Colon (tissue), 2 donors: ENCODE data around the gene NR2C2AP.
"Not testable (repeated sequence)": the region's sequence is repeated elsewhere in the genome, so short reads cannot be mapped to it uniquely, and the experiment has no call there.

Source experiments
- FAIRE-seq: peaks from 2 replicates; lab custom pipeline; 2012; peaks lifted over from hg19 to GRCh38; lab: Jason Lieb, UNC
- donor health status: control.
- donor health status: control.

The NR2C2AP gene

DNA sequence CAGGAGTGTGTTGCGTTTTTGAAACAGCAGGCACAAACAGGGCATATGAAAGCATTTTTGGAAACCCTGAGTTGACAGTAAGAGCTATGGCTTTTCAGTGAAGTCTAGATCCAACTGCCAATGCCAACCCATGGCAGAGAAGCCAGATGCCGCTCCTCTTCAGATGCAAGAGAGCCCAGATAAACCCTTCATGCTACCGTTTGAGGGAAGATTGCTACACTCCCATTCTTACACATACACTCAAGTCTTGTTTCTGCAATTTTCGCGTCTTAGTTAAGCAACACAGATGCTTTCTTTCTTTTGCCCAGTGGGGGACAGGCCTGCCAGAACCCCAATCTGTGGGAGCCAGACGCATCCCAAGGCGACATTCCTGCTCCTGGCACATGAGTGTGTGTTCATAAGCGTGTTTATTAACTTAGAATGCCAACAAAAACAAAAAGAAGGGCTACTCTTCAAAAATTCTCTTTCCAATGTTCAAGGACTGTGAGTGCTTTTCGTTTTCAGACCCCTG, 21.7 kb downstream of the NR2C2AP start:
- no peak for FAIRE-seq

DNA sequence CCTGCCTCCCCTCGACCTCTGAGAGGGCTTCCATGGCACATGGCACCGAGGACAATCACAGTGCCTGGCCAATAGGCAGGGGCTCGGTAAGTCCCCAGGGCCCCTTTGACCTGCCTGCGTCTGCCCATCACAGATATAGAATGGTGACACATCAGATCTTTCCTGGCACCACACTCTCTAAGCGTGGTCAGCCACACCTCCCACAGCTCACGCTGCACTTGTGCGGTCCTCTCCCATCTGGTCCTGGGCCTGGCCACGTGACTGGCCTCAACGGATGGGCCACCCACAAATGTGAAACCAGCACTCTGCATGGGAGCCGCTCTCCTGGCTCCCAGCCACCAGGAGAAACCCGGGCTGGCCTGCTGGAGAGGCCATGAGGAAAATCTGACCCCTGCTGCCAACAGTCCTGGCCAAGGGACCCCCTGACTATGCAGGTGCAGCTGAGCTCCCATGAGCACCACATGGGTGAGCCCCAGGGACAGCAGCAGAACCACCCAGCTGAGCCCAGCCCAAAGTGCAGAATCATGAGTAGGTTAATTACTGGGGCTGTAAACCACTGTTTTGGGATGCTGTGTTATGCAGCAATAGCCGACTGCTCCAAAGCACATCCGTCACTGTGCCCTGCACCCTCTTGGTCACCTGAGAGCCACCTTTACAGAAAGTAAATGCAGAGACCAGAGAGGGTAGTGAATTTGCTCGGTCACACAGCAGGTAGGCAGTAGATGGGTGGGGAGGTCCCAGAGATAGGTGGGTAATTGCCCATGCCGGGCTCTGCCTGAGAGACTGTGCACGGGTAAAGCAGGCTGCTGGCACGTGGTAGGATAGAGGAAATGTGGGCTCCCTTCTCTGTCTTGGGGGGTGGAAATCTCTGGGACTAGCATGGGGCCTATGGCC, 23.4 kb downstream of the NR2C2AP start:
- no peak for FAIRE-seq

DNA sequence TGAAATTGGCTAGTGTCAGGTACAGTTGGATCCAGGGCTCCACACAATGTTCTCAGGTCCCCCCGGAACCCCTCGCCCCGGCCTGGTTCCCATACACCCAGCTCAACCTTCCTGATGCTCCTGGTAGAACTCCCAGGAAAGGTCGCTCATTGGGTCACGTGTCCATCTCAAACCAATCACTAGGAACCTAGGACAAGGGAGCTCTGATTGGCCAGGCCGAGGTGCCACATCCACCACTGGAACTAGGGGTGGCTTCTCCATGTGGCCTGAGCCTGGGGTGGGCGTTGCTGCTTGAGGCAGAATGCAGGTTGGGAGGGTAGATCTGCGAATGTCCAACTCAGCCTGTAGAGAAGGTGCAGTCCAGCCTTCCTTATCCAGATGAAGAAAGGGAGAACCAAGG, 26.3 kb downstream of the NR2C2AP start:
- FAIRE-seq: no peak

DNA sequence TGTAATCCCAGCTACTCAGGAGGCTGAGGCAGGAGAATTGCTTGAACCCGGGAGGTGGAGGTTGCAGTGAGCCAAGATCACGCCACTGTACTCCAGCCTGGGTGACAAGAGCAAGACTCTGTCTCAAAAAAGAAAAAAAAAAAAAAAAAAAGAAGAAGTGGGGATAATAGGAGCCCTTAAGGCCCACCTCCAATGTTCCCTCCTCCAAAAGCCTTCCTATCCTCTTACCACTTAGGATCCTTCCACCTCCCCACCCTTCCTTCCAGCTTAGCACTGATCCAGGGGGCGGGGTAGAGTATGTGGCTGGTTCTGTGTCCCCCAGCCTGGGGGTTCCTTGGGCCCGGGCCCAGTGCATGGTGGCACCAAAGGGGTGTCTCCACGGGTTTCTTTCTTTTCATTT, 30.0 kb downstream of the NR2C2AP start:
- FAIRE-seq: not testable (repeated sequence)

DNA sequence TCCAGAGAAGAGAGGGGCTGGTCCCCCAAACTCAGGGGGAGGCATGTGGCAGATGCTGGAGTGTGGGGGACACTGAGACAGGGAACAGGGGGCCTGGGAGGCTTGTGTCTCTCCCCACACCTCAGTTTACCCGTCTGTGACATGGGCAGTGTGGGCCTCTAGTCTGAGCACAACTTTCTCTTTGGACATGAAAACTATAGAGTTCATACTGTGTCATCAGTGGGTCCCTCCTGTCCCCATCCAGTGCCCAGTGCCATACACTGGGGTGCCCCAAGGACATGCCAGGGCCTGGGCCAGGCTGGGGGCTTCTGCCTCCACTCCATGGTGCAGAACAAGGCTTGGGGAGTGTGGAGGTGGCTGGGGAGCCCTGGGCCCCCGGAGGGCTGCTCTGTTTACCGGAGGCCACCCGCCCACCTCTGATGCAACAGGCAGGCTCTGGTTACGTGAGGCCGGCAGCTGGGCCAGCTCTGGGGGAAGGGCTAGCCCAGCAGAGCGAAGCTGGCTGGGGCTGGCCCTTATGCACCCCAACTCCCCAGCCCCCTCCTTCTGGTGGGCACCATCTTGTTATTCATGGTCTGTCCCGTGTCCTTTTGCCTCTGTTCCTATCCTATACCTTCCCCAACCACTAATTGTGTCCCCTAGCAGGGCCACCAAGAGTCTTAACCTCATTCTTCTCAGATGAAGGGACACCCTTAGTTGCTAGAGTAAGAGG, 31.2 kb downstream of the NR2C2AP start:
- no peak for FAIRE-seq

DNA sequence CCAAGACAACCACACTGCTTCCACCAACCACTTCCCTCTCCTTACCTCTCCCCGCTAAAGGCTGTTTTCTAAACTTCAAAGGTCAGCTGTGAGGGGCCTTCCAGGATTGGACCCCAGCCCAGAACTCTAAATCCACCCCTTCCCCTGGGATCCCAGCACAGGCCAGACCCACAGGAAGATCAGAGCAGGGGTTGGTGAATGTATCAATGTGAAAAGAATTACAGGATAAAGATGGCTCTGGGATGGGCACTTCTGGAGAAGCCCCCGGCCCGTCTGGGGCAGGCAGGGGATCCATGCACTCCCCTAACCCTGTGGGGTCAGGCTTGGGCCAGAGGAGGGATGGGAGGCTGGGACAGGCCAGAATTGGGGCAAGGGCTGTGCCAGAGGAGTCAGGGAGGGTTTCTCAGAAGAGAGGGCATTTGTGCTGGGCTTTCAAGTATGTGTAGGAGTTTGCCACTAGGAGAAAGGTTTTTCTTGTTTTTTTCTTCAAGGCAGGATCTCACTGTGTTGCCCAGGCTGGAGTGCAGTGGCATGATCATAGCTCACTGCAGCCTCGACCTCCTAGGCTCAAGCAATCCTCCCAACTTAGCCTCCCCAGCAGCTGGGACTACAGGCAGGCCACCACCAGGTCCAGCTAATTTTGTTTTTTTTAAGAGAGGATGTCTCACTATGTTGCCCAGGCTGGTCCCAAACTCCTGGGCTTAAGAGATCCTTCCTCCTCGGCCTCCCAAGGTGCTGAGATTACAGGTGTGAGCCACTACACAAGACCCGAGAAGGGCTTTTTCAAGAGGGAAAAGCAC, 32.1 kb downstream of the NR2C2AP start:
- FAIRE-seq: no peak

DNA sequence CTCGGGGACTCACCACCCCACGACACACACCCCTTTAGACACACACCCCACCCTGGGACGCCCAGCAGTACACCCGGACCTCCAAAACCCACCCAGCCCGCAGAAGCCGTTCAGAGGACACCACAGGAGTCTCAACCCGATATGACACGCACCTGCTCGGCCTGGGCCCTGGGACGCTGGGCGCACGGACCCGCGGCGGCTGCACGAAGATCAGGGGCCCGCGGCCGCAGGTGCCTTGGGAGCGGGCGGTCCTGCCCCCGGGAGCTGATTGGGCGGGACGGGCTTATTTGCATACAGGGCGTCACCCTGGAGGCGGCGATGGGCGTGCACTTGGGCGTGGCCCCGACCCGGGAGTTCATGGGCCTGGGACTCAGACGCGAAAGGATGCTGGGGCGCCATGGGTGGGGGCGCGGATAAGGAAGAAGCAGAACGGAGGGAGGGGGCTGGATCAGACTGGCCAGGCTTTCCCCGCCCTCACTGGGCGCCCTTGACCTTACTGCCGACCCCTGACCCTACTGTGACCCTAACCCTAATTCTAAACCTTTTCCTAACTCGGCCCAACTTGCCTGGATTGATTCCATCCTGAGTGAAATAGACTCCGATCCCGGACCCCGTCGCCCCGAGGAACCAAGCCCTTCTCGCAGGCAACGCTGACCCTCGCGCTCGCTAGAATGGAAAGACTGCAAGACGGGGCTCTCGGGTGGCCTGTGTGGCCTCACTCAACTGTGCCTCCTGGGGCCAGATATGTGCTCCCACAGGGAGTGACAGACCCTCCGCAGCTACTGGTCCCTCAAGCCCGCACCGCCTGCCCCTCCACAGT, 33.0 kb downstream of the NR2C2AP start, which contains the start of gene MEF2B:
Gene MEF2B, minus strand, starts transcription at position 211 of the 820 bp plus-strand sequence. CDS start 19,528 bp downstream, outside the sequence.
- FAIRE-seq: no peak

DNA sequence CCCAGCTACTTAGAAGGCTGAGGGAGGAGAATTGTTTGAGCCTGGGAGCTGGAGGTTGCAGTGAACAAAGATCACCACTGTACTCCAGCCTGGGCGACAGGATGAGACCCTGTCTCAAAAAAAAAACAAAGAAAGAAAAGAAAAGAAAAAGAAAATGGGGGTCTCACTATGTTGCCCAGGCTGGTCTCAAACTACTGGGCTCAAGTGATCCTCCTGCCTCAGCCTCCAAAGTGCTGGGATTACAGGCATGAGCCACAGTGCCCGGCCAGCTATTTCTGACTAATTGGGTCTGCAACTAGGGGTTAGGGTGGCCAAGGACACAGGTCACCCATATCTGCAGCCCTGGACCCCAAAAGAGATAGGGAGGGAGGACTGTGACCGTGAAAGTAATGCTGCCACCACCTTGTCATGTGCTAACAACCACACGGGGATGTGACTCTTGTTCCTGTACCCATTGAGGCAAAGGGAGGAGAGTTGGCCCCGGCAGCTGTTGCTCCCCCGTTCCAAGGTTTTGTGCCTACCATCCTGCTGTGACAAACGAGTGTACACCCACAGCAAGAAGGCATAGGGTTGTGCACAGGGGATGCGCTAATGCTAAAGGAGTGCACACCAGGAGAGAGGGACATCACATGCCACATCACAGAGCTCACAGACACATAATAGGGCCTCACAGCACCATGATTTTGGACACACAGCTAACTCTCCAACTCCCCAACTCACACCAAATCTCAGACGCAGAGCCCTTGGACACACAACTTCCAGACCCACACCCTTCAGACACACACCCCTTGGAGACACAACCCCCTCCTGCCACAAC, 33.8 kb downstream of the NR2C2AP start:
- no peak for FAIRE-seq

DNA sequence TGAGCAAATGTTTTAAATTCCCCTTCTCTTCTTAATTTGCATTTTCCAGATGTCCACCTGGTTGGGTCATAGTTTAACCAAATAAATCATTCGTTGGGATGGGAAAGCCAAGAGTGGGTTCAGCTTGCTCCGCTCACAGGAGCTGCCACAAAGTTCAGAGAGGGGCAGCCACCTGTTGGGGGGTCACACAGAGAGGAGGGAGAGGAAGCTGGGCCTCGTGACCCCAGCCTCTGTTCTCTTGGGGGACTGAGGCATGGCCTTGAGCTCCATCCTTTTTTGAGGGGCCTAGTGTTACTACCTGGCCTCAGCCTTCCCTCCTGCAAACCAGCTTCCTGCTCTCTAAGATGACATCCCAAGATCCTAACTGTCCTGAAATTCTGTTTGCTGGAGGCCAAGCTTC, 35.6 kb downstream of the NR2C2AP start:
- no peak for FAIRE-seq

DNA sequence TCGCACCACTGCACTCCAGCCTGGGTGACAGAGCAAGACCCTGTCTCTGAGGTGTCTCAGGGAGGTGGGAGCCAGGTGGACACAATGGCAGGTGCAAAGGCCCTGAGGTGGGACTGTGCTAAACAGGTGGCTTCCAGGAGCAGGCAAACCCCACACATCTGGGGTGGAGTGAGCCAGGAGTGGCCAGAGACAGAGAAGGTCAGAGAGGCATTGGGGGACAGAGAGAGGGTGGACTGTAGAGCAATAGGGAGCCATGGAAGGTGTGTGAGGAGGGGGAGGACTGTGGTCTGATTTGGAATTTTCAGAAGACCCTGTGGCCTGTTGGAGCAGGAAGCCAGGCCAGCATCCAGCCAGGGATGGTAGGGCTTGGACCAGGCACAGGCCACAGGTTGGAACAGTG, 37.8 kb downstream of the NR2C2AP start:
- no peak for FAIRE-seq

DNA sequence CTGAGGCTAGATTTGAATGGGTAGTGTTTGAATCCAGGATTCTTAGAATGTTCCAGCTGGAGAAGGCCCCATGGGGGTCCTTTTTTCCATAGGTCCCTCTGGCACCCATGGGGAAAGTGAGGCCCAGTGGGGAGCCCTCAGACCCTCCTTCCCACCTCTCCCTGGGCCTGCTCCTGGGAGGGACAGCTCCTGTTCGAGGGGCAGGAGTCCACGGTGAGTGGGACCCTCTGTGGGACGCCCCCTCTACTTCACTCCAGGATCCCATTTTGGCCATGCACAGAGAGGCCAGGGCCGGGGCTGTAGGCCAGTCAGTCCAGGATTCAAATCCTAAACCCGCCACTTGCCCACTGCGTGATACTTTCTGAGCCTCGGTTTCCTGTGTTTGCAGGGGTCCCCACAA, 40.7 kb downstream of the NR2C2AP start:
- no peak for FAIRE-seq

DNA sequence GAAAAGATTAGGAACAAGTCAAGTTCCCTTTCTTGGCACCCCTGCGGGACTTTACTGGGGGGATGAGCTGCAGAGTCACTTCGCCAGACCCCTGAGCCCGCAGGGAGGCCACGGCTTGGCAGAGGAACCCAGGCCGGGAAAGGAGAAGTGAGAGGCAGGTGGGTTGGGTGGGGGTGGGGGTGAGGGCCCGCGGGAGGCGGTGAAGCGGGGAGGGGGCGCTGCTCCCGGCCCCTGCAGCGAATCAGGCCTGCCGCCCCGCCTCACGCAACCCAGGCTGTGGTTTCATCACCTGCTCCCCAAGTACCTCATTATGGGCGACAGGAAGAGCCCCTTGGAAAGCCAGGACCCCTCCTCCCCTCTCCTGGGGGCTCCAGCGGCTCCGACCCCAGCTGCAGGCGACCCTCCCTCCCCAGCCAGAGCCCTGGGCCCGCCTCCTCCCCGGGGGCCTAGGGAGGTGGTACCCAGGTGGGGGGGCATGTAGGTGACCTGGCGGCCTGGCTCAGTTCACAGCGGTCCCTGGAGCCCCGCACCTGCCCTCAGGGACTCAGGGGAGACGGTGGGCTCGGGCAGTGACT, 42.7 kb downstream of the NR2C2AP start:
- FAIRE-seq: no peak

DNA sequence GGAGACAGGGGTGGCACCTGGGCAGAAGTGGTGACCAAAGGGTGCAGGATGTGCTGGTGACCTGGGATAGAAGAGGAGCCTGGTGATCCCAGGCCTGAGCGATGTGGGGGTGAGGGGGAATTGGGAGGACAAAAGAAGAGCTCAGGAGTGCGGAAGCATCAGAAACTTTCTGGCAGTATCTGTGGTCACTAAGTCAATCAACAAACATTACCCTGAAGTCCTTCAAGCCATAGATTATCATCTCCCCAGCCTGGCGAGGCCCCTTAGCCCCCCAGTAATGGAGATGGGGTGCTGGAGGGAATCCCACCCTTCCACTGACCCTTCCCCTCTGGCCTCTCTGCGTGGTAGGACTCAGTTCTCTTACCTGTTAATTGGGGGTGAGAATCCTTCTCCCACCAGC, 43.7 kb downstream of the NR2C2AP start:
- FAIRE-seq: no peak

DNA sequence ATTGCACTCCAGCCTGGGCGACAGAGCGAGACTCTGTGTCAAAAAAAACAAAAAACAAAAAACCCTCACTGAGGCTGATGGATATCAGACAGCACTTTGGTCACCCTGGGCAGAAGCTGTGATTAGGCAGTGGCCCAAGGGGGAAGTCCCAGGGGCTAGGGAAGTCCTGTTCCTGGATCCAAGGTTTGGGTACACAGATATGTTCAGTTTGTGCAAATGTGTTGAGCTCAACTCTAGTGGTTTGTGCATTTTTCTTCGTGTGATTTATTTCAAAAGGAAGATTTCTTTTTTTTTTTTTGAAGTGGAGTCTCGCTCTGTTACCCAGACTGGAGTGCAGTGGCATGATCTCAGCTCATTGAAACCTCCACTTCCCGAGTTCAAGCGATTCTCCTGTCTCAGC, 45.4 kb downstream of the NR2C2AP start:
- FAIRE-seq: no peak

DNA sequence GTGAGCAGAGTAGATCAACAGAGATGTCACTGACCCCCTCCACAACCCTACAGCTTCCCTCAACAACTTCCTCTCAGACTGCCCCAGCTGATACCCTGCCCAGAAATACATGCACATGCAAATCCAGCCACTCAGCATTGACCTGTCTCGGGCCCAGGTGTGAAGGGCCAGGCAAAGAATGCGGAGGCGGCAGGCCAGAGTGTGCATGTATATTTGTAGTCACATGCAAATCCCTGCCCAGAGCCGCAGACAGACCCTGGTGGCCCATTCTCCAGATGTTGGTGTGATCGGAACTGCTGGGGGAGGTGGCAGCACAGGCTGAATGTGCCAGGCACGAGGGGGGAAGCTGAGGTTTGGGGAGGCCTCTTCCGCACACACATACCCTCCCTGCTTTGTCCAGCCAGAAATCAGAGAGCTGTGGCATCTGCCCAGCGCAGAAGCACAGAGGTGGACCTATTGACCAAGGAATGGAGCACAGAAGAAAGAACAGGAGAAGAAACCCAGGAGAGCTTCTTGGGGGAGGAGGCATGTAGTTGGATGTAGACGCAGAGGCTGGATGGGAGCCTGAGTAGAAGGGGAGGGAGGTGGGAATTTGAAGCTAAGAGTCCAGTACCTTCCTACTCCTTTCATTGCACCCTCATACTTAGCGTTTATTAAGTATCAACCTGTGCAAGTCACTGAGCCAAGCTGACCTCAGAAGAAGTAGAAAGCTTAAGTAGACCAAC, 47.6 kb downstream of the NR2C2AP start:
- no peak for FAIRE-seq

DNA sequence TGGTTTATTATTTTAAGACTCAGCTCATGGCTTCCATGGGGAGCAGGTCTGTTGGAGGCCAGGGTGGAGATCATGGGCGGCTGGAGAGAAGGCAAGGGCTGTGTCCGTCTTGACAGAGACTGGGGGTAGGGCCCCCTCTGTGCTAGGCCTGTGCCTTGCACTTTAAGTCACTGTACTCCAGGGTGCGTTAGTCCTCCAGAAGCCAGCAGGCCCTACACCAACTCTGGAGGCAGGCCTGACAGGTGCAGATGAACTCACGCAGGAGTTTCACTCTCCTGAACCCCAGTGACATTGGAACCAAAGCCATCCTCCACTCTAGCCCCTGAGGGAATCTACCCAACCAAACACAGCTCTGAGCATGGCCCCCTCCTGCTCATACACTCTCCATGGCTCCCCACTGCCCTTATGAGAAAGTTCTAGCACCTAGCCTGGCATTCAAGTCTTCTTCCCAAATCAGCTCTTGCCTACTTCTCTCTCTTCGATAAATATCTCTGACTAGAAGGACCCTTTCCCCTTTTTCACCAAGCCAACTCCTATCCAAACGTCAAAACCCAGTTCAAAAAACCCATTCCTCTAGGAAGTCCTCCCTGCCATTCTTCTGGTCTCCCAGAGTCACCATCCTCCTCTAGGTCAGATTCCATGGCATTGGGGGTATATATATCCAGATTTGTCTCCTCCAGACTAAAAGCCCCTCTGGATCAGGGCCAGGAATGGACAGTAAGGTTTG, 48.3 kb downstream of the NR2C2AP start:
- FAIRE-seq: no peak

DNA sequence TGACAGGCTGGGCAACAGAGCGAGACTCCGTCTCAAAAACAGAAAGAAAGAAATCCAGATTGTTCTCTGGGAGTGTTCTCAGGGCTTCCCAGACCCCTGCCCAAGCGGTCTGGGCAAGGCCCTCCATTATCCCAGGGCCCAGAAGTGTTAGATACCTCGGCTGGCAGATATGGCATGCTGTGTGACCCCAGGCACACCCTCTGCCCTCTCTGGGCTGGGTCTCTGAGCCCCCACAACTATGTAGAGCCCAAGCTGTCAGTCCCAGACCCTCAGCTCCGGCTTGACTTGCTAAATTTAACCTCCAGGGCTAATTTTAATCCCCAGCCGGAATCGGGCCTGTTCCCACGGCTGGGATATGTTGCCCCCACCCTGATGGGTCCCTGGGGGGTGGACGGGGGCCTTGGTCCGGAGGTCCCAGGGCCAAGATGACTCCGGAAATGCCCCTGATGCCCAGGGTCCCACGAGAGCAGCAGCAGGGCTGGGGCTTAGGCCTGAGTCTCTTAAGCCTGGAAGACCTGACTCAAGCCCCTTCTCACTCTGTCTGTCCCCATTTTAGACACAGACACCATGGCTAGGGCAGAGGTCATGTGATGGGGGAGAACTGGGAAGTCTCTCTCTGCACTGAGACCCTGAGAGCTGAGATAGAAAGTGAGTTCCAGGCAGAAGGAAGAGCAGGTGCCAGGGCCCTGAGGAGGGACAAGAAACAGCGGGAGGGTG, 50.4 kb downstream of the NR2C2AP start:
- FAIRE-seq: no peak

DNA sequence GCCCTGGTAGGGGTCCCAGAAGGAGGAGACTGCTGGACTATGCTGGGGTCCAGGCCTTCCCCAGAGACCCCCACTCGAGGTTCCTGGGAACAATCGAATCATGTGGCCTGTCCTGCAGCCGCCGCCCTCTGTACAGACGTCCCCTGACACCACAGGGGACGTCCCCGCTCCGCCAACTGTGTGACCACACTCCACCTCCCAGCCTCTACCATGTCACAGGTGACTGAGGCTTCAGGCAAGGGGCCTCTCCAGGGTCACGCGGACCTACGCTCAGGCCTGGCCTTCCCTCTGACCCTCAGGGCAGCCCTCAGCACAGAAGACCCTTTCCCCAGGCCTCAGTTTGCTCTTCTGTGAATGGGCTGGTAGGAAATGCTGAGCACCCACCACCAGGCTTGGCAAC, 51.8 kb downstream of the NR2C2AP start:
- no peak for FAIRE-seq
